IMR-90 (cell line): ENCODE results near the gene LRRC75A. TPM values are rescaled to one million over a fixed set of nuclear protein-coding genes. Genes with fewer than 3 reads are reported as not detected.

ENCODE experiments used
- ATAC-seq: fragments of 200-7000 bp; cut with Tn5 transposase; 2 replicates; pipeline ENCODE4 v1.9.1; 2020; ENCODE audit warnings: low read depth, mild to moderate bottlenecking, moderate library complexity
- BruUV-seq: library from RNA; stranded (reverse); fragments of 400-500 nt; replicated peaks from 2 replicates; lab custom pipeline; 2021; lab: Mats Ljungman, UMichigan
- CTCF ChIA-PET: fragments of 300-600 bp; formaldehyde crosslinking; extraction: SDS; loops from one replicate; lab custom pipeline; 2021; ENCODE audit warnings: antibody characterized with exemption; lab: Yijun Ruan, JAX
- POLR2A ChIA-PET: fragments of 300-600 bp; sonication (Branson Sonifier 250); formaldehyde crosslinking; loops from one replicate; lab custom pipeline; 2022; ENCODE audit warnings: antibody characterized with exemption; ENCODE audit not compliant: unreplicated experiment; lab: Charles Lee
- DNase-seq: peaks from one replicate; pipeline ENCODE4 v3.0.0; 2013
- H2AFZ ChIP-seq: replicated peaks from 2 replicates; pipeline ENCODE3; 2013; ENCODE audit warnings: low read length, mild to moderate bottlenecking; ENCODE audit not compliant: poor library complexity
- H2AK5ac ChIP-seq: 2 replicates; pipeline ENCODE4 v1.6.1; 2013; ENCODE audit warnings: low read depth, low read length, inconsistent platforms
- H2AK9ac ChIP-seq: replicated peaks from 2 replicates; pipeline ENCODE3; 2013; ENCODE audit warnings: mild to moderate bottlenecking, low read depth, low read length, moderate library complexity; ENCODE audit not compliant: poor library complexity
- H2BK120ac ChIP-seq: 2 replicates; pipeline ENCODE4 v1.6.1; 2013; ENCODE audit warnings: low read depth, low read length, inconsistent platforms
- H2BK15ac ChIP-seq: 3 replicates; pipeline ENCODE4 v1.6.1; 2013; ENCODE audit warnings: low read depth, low read length, inconsistent platforms
- H2BK20ac ChIP-seq: 2 replicates; pipeline ENCODE4 v1.6.1; 2013; ENCODE audit warnings: low read depth, mild to moderate bottlenecking, inconsistent platforms, low read length, moderate library complexity
- H2BK5ac ChIP-seq: 2 replicates; pipeline ENCODE4 v1.6.1; 2013; ENCODE audit warnings: mild to moderate bottlenecking, low read depth, low read length, inconsistent platforms; ENCODE audit not compliant: poor library complexity, severe bottlenecking
- H3K14ac ChIP-seq: replicated peaks from 2 replicates; pipeline ENCODE4 v1.6.1; 2013; ENCODE audit warnings: low read depth, low read length, inconsistent platforms
- H3K18ac ChIP-seq: 2 replicates; pipeline ENCODE4 v1.6.1; 2013; ENCODE audit warnings: low read depth, low read length, control low read depth
- H3K23ac ChIP-seq: 2 replicates; pipeline ENCODE4 v1.6.1; 2013; ENCODE audit warnings: low read depth, low read length, inconsistent platforms
- H3K27ac ChIP-seq: 2 replicates; pipeline ENCODE4 v1.5.1; 2013; ENCODE audit warnings: mild to moderate bottlenecking, control low read depth, low read length; ENCODE audit not compliant: insufficient read depth
- H3K27me3 ChIP-seq: 2 replicates; pipeline ENCODE4 v1.6.1; 2013; ENCODE audit warnings: low read length; ENCODE audit not compliant: control insufficient read depth, insufficient read depth
- H3K36me3 ChIP-seq: 2 replicates; pipeline ENCODE4 v1.6.1; 2013; ENCODE audit warnings: low read length, mixed read lengths; ENCODE audit not compliant: control insufficient read depth, insufficient read depth
- H3K4ac ChIP-seq: 2 replicates; pipeline ENCODE4 v1.6.1; 2013; ENCODE audit warnings: low read depth, low read length, inconsistent platforms
- H3K4me1 ChIP-seq: 2 replicates; pipeline ENCODE4 v1.6.1; 2013; ENCODE audit warnings: low read length, mixed read lengths; ENCODE audit not compliant: control insufficient read depth, insufficient read depth
- H3K4me2 ChIP-seq: 2 replicates; pipeline ENCODE4 v1.6.1; 2013; ENCODE audit warnings: low read depth, mild to moderate bottlenecking, control low read depth, low read length, moderate library complexity
- H3K4me3 ChIP-seq: 2 replicates; pipeline ENCODE4 v1.5.1; 2013; ENCODE audit warnings: low read depth, mild to moderate bottlenecking, control low read depth, low read length, moderate library complexity; ENCODE audit not compliant: insufficient read depth
- H3K56ac ChIP-seq: 2 replicates; pipeline ENCODE4 v1.6.1; 2013; ENCODE audit warnings: low read length, inconsistent platforms; ENCODE audit not compliant: insufficient read depth; ENCODE audit errors: extremely low read depth
- H3K79me1 ChIP-seq, 2 experiments: 2 replicates each; pipeline ENCODE4 v1.6.1; 2013; ENCODE audit warnings: low read length in 2 of 2, inconsistent platforms in 1 of 2, low read depth in 1 of 2
- H3K9ac ChIP-seq: 2 replicates; pipeline ENCODE4 v1.6.1; 2013; ENCODE audit warnings: low read depth, low read length, control low read depth
- H3K9me1 ChIP-seq: 2 replicates; pipeline ENCODE4 v1.6.1; 2013; ENCODE audit warnings: low read length, inconsistent platforms; ENCODE audit not compliant: insufficient read depth
- H3K9me3 ChIP-seq: 2 replicates; pipeline ENCODE4 v1.6.1; 2013; ENCODE audit warnings: low read length; ENCODE audit not compliant: control insufficient read depth, insufficient read depth
- H4K20me1 ChIP-seq: 2 replicates; pipeline ENCODE4 v1.6.1; 2013; ENCODE audit warnings: low read length, inconsistent platforms; ENCODE audit not compliant: insufficient read depth
- H4K5ac ChIP-seq: 2 replicates; pipeline ENCODE4 v1.6.1; 2013; ENCODE audit warnings: mild to moderate bottlenecking, low read depth, low read length, control low read depth
- H4K8ac ChIP-seq, 2 experiments: 2 replicates each; pipeline ENCODE4 v1.6.1; 2013; ENCODE audit warnings: low read depth in 2 of 2, low read length in 2 of 2, control low read depth in 1 of 2, inconsistent platforms in 1 of 2
- H4K91ac ChIP-seq: 2 replicates; pipeline ENCODE4 v1.6.1; 2013; ENCODE audit warnings: low read depth, low read length, inconsistent platforms; ENCODE audit not compliant: insufficient read depth
- BHLHE40 ChIP-seq: fragments of 150-350 bp; IDR thresholded peaks from 2 replicates; pipeline ENCODE4 v1.6.1; 2016; ENCODE audit warnings: mild to moderate bottlenecking, low read depth, low read length
- CEBPB ChIP-seq: IDR thresholded peaks from 2 replicates; pipeline ENCODE4 v1.6.1; 2012; ENCODE audit warnings: low read depth, low read length, improper control_type of control experiment
- MAFK ChIP-seq: IDR thresholded peaks from 2 replicates; pipeline ENCODE4 v1.6.1; 2012; ENCODE audit warnings: low read depth, low read length, improper control_type of control experiment
- MXI1 ChIP-seq: IDR thresholded peaks from 2 replicates; pipeline ENCODE4 v1.6.1; 2012; ENCODE audit warnings: low read depth, mild to moderate bottlenecking, low read length, moderate library complexity, borderline replicate concordance
- POLR2A ChIP-seq: IDR thresholded peaks from 2 replicates; pipeline ENCODE4 v1.6.1; 2012; ENCODE audit warnings: mild to moderate bottlenecking, low read depth, low read length
- RAD21 ChIP-seq: IDR thresholded peaks from 2 replicates; pipeline ENCODE4 v1.6.1; 2012; ENCODE audit warnings: low read length, improper control_type of control experiment
- SMC3 ChIP-seq: fragments of 150-350 bp; IDR thresholded peaks from 2 replicates; pipeline ENCODE4 v1.6.1; 2016; ENCODE audit warnings: low read depth, mild to moderate bottlenecking, antibody characterized with exemption, low read length, moderate library complexity
- WGBS, 2 experiments: methylation state at CpG; one replicate each; pipeline versions ENCODE4 v1.1.5 to v1.1.7; 2013; ENCODE audit warnings: missing lambda C conversion rate in 2 of 2; ENCODE audit not compliant: insufficient read length in 1 of 2; ENCODE audit errors: extremely low coverage in 2 of 2; 5-methylcytosine and 5-hydroxymethylcytosine counted together
- dilution Hi-C: fragments of 300-500 bp; cut with HindIII; formaldehyde crosslinking; loops from one replicate; pipeline ENCODE4 v1.14.3; 2018; ENCODE audit warnings: low sequenced_read_pairs; ENCODE audit not compliant: unreplicated experiment
- in situ Hi-C: fragments of 300-500 bp; cut with MboI; formaldehyde crosslinking; loops from 3 replicates; pipeline ENCODE4 v1.14.3; 2019; ENCODE audit warnings: low sequenced_read_pairs, inconsistent platforms, mixed read lengths
- intact Hi-C: fragments of 100-400 bp; cut with micrococcal nuclease; formaldehyde crosslinking; loops from 2 replicates; pipeline ENCODE4 v1.10.0; 2022
- polyA plus RNA-seq, 3 experiments: library from polyadenylated mRNA; depleted of rRNA; stranded (reverse); fragments of >200 nt; gene quantifications; 2 replicates each; pipeline ENCODE4 v1.2.3, GENCODE V29; 2012; ENCODE audit warnings: low replicate concordance in 1 of 3
- total RNA-seq: library from RNA; depleted of rRNA; stranded (reverse); fragments of >200 nt; gene quantifications from 2 replicates; pipeline ENCODE4 v1.2.3, GENCODE V29; 2012
- TF ChIP-seq, protein P1 (sequence below): fragments of 150-350 bp; IDR thresholded peaks from 2 replicates; pipeline ENCODE4 v1.6.1; 2017; ENCODE audit warnings: mild to moderate bottlenecking, antibody characterized with exemption, low read length, low read depth
- TF ChIP-seq, protein P2 (sequence below): conservative IDR thresholded peaks from 2 replicates; pipeline ENCODE4 v1.5.1; 2012; ENCODE audit warnings: mild to moderate bottlenecking, low read depth, low read length, improper control_type of control experiment
- TF ChIP-seq, protein P3 (sequence below): fragments of 150-350 bp; IDR thresholded peaks from 2 replicates; pipeline ENCODE4 v1.6.1; 2016; ENCODE audit warnings: low read depth, mild to moderate bottlenecking, low read length, moderate library complexity, borderline replicate concordance

The LRRC75A gene
- total and polyA plus RNA-seq, 2 of the 4 experiments (the other 2 are of a cell fraction) = 0.72 to 1.0 TPM

DNA sequence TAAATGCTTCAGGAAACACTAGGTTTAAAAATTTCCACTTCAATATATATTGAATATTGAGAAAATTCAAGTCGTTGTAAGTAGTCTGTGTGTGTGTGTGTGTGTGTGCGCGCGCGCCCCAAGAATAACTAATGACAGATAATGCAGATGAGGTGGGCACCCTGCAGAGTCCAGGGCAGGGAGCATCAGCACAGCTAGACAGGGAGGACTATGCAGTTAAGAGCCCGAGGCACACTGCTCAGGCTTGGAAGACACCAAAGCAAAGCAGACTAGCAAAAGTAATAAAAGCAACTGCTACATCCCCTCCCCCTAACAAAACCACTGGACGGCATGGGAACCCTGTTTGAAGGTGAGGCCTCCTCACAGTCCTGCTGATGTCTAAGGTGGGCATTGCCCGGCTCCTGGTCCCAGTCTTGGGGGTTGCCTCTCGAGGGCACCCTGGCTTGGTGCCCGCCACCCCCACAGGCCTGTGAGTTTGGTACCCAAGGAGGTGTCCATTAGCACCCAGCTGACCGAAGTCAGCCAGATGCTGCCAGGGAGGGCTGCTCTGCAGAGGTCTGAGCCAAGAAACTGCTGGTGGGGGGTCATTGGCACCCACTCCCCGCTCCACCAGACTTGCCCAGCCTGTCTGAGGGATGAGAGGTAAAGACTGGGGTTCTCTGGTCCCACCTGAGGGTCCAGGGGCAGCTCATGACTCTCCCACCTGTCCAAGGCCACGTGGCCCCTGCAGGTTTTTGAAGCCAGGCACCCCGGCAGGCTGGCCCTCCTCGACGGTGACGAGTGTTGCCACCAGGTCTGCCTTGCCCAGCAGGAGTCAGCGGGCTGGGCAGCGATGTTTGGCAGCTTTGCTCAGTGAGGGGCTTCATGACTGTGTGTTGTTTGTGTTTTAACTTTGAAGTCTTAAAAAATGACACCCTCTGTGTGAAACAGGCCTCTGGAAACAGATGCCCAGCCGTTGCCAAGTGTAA, 18.7 kb downstream of the LRRC75A start:
- Histone ChIP-seq H3K23ac (no peak overlapping the region), H4K20me1 (no peaks in the 10 kb centered on the region), H3K56ac (no peak overlapping the region), H3K79me1 (no peaks in the 10 kb centered on the region), H3K9ac (no peak overlapping the region), H3K4ac (no peak overlapping the region; the same call in 1 of the 2 replicates), H3K18ac (no peak overlapping the region), H3K27me3 (no peaks in the 10 kb centered on the region), H4K8ac (no peak overlapping the region), H3K14ac (no peak overlapping the region), H2AK5ac (no peak overlapping the region), H3K9me3 (no peaks in the 10 kb centered on the region), H2BK120ac (no peak overlapping the region), H2AK9ac (no peak overlapping the region), H2AFZ (no peak overlapping the region), H3K4me3 (no peak overlapping the region), H3K4me1 (peaks cover 13% of the 10 kb centered on the region; the same call in 1 of the 2 replicates), H4K91ac (no peak overlapping the region), H3K27ac (no peak overlapping the region), H4K5ac (no peak overlapping the region), H2BK5ac (no peak overlapping the region), H3K9me1 (0 out of 2 replicates have a peak, but pooled peaks cover 4% of the 10 kb centered on the region), H2BK20ac (no peak overlapping the region), H2BK15ac (no peak overlapping the region), H3K36me3 (no peaks in the 10 kb centered on the region), H3K4me2 (no peak overlapping the region)
- ATAC-seq (no peak), DNase-seq (no peak)
- intact Hi-C loops = no loop called here
- 93% methylated on average over 3 of the region's 20 CpGs; no CpG with 5 or more reads in 1 of the 2 experiments for WGBS, 2 experiments
- TF ChIP-seq, protein P1, sequence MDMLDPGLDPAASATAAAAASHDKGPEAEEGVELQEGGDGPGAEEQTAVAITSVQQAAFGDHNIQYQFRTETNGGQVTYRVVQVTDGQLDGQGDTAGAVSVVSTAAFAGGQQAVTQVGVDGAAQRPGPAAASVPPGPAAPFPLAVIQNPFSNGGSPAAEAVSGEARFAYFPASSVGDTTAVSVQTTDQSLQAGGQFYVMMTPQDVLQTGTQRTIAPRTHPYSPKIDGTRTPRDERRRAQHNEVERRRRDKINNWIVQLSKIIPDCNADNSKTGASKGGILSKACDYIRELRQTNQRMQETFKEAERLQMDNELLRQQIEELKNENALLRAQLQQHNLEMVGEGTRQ = no peak
- TF ChIP-seq RAD21 (no peak), BHLHE40 (no peak), POLR2A (no peak), CEBPB (no peak), SMC3 (no peak), MXI1 (no peak), MAFK (no peak)
- TF ChIP-seq, protein P2, sequence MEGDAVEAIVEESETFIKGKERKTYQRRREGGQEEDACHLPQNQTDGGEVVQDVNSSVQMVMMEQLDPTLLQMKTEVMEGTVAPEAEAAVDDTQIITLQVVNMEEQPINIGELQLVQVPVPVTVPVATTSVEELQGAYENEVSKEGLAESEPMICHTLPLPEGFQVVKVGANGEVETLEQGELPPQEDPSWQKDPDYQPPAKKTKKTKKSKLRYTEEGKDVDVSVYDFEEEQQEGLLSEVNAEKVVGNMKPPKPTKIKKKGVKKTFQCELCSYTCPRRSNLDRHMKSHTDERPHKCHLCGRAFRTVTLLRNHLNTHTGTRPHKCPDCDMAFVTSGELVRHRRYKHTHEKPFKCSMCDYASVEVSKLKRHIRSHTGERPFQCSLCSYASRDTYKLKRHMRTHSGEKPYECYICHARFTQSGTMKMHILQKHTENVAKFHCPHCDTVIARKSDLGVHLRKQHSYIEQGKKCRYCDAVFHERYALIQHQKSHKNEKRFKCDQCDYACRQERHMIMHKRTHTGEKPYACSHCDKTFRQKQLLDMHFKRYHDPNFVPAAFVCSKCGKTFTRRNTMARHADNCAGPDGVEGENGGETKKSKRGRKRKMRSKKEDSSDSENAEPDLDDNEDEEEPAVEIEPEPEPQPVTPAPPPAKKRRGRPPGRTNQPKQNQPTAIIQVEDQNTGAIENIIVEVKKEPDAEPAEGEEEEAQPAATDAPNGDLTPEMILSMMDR = no peak
- TF ChIP-seq, protein P3, sequence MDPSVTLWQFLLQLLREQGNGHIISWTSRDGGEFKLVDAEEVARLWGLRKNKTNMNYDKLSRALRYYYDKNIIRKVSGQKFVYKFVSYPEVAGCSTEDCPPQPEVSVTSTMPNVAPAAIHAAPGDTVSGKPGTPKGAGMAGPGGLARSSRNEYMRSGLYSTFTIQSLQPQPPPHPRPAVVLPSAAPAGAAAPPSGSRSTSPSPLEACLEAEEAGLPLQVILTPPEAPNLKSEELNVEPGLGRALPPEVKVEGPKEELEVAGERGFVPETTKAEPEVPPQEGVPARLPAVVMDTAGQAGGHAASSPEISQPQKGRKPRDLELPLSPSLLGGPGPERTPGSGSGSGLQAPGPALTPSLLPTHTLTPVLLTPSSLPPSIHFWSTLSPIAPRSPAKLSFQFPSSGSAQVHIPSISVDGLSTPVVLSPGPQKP = no peak
- BruUV-seq = no TSS peak
- ChIA-PET POLR2A (no interaction called here), CTCF (no interaction called here)
- in situ Hi-C loops = no loop called here
- dilution Hi-C loops = no loop called here
